Fibroblast of peridontal ligament (primary cell): ENCODE results near the gene SLC22A17.

Experiments
- DNase-seq: peaks from one replicate; pipeline ENCODE4 v3.0.0-alpha.2; 2010; ENCODE audit errors: extremely low read depth

Gene SLC22A17

DNA sequence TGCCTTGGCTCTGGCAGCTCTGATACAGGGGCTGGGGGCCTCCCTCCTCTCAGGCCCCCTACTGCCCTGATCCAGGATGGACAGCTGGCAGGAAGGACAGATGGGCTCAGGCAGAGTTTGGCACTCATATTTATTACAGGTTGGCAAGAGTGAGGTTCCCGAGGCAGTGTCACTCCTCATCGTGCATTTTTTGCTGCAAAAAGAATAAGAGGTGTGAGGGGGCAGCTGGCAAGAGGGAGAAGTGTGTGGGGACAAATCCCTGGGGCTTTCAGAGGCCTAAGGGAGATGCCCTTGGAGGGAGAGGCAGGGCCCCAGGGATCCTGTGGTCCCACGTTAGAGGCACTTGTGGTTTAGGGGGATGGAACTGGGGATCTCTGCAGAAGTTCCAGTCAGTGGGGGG lies 29.2 kb upstream of the SLC22A17 start:
- DNase-seq, result no peak

DNA sequence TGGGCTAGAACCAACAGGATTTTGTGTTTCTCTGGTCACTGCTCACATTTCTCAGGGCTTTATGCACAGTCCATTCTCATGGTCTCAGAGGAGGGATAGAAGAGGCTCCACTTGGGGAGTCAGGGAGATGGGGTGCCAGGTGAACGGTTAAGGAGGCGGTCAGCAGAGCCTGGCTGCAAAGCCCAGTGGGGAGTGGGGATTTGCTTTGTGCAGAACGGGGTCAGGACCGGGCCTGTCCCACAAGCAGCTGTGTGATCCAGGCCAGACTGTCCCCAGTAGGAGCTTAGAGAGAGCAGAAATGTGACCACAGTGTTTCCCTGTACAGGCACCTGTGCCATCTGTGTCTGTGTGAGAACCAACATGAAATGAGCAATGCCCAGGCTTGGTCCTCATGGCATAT lies 28.3 kb upstream of the SLC22A17 start:
- DNase-seq, result no peak

DNA sequence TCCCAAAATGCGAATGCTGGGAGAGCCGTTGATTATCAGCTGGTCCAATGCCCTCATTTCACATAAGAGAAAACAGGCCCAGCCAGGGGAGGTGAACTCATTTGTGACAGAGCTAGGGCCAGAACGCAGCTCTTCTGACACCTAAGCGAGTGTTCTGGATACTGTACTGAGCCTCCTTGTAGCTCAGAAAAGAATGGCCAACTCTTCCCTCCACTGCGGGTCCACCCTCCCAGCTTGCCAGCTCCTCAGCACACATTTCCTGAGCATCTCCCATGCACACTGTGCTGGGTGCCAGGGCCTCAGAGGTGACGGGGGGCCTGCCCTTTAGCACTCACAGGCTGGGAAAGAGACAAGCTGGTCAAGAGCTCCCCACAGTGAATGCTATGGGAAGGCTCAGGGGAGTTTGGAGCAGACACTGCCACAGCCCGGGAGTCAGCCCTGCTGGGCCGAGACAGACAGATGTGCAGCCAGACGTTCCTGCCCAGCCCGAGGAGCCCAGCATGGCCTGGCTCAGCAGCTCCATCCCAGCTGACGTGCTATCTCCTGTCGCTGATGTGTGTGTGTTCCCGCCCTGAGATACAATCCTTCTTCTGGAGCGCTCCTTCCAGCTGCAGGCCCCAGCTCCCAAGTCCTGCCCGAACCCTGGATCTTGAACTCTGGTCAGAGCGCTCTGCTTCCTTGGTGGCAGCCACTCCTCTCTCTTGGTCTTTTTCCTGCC lies 27.7 kb upstream of the SLC22A17 start:
- no peak for DNase-seq

DNA sequence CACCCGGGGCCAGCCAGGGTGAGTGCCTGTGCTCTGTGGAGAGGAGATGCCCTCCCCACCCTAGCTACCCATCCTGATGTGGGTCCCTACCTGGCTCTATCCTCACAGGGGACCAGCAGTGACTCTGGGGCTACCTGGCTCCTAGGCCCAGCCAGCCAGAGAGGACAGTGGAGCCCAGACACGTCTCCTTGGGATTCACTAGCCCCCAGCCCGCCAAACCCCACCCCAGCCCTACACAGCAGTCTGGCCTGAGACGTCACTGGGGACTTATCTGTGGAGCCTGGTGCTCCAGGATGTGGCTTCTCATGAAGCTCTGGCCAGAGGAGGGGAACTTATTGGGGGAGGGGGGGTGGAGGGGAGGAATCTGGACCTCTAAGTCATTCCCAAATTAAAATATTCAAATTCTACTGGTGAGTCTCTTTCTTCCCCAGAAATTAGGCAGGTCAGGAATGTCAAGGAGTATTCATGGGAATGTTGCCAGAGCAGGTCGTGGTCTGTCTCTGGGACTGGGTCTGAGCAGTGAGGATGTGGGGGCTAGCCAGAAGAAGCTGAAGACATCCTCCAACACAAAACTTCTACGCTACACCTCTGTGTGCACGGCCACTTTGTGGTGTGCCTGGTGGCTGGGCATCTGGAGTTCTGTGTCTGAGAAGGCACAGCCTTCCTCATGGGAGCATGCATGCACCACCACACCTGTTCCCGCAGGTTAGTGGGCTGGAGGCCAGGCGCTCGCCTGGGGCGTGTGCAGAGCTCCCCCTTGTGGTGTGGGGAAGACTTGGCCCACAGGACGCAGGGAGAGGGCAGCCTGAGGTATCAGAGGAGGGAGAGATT lies 26.9 kb upstream of the SLC22A17 start:
- peak; percentile 22 for DNase-seq

DNA sequence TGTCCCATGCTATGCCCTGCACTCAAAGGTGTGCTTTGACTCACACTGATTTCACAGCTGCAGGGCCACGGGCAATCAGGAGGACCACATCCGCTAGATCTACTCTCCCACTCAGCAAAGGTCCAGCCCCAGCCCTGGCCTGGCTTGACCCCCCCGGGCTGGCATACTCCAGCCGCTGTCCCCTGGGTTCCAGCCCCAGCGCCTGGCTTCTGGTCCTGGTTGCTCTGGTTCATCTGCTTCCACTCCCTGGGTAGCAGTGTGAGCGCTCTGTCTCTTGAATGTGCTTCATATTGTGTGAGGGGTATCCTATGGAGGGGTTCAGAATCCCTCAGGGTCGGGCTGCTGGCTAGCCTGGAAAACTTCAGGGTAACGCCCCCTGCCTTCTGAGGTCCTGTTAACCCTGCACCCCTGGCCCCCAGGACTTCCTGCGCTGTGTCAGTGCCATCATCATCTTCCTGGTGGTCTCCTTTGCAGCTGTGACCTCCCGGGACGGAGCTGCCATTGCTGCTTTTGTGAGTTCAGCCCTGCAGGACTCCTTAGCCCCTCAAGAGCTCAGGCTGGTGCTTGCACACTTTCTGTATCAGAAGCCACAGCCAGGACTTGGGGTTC lies 26.0 kb upstream of the SLC22A17 start:
- DNase-seq, result no peak

DNA sequence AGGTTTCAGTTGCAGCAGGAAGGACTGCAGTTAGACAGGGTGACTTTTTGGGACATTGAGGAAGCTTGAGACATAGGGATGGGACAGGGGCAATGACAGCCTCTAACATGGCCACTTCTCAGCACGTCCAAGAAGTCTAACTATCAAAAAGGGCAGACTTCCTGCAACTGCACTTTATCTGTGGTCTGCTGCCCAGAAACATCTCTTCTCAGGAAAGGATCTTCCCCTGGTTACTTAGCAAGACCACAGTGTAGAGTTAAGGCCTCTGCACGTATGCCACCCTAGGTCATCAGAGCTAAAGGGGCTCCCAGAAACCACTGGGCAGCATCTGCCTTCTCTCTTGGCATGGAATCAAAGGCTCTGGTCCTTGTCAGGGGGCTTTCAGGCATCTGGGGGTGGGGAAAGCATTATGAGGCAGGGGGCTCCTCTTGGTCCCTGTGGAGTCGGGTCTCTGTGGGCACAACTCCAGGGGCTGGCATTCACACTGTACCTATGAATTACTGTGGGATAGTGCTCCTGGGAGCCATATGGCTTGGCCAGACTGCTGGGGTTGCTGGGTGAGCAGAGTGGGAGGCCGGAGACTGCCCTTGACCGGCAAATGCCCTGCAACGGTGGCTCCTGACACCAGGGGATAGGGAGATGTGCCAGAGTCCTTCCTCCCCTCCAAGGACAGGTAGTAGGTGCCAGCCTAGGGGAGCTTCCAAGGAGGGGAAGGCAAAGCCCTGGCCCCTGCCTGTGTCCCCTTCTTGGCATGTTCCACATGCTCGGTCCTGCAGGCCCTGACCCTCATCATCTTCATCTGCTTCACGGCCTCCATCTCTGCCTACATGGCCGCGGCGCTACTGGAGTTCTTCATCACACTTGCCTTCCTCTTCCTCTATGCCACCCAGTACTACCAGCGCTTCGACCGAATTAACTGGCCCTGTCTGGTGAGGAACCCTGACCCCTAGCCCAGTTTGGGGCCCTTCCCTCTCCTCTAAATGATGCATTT lies 25.2 kb upstream of the SLC22A17 start:
- no peak for DNase-seq

DNA sequence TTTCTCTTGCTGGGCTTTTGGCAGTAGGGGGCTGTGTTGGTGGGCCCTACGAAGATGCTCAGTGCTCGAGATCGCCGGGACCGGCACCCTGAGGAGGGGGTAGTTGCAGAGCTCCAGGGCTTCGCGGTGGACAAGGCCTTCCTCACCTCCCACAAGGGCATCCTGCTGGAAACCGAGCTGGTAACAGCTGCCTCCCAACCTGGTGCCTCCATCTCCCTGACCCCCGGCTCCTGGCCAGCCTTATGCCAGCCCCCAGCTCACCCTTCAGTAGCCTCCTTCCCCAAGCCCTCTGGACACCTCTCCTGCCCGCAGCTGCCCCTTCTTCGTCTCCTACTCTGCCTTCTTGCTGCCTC lies 24.5 kb upstream of the SLC22A17 start:
- DNase-seq, result no peak

DNA sequence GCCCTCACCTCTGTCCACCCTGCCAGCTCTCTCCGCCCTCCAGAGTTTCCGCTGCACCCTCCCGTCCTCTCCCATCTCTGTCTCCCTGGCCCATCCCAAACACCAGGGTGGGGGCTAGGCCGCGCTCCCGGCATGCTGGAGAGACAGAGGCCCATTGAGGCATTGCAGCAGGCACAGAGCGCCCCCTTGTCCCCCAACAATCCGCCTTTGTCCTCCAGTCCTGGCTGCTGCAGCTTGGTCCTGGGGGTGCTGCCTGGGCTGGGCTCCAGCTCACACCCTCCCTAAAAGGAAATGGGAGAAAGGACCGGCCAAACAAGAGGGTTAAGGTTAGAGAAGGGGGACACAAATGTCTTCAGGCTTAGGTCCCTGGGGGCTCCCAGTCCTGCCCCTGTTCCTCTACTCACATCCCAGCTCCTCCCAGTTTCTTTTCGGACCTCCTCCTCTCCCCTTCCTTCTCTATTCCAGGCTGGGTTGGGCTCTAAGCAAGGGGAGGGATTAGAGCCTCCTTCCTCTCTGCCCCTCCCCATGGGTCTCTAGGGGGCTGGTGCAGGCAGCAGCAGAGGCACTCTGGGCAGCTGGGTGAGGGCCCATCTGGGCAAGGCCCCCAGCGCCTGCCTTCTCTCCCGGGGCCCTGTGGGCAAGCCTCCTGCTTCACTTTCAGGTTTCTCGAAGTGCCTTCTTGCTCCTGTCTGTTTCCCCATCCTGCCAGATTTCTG lies 24.0 kb upstream of the SLC22A17 start, which contains the start of gene CMTM5:
Gene CMTM5 (plus strand): TSS at position 565 of the 716 bp plus-strand sequence. CDS start 206 bp downstream, outside the sequence.
- DNase-seq, result no peak

DNA sequence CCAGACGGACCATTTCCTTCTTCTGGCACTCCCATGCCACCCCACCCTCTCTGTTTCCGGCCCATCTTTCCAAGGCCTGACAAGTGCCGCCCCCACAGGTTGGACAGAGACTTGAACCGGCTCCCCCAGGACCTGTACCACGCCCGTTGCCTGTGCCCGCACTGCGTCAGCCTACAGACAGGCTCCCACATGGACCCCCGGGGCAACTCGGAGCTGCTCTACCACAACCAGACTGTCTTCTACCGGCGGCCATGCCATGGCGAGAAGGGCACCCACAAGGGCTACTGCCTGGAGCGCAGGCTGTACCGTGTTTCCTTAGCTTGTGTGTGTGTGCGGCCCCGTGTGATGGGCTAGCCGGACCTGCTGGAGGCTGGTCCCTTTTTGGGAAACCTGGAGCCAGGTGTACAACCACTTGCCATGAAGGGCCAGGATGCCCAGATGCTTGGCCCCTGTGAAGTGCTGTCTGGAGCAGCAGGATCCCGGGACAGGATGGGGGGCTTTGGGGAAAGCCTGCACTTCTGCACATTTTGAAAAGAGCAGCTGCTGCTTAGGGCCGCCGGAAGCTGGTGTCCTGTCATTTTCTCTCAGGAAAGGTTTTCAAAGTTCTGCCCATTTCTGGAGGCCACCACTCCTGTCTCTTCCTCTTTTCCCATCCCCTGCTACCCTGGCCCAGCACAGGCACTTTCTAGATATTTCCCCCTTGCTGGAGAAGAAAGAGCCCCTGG lies 23.0 kb upstream of the SLC22A17 start:
- DNase-seq, result no peak

DNA sequence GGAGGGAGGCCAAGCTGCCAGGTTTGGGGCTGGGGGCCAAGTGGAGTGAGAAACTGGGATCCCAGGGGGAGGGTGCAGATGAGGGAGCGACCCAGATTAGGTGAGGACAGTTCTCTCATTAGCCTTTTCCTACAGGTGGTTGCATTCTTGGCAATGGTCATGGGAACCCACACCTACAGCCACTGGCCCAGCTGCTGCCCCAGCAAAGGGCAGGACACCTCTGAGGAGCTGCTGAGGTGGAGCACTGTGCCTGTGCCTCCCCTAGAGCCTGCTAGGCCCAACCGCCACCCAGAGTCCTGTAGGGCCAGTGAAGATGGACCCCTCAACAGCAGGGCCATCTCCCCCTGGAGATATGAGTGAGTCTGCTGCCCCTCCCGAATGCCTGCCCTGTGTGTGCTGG lies 20.4 kb upstream of the SLC22A17 start:
- no peak for DNase-seq

DNA sequence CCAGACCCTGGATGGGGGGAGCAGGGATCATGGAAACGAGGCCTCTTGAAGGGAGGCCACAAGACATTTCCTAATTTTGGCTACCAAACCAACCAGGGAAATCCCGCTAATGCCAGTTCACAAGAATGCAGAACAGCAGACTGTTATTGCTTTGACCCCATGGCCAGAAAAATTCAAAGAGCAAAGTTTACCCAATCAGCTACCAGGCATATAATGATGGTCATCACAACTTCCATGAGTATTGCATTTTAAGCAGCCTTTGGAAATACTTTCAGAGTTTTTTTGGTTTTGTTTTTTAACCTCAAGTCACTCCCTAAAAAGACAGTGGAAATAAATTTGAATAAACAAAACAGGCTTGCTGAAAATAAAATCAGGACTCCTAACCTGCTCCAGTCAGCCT lies 19.8 kb upstream of the SLC22A17 start, which contains the start of gene IL25:
Gene IL25 (plus strand): TSS at position 301 of the 400 bp plus-strand sequence.
- no peak for DNase-seq

DNA sequence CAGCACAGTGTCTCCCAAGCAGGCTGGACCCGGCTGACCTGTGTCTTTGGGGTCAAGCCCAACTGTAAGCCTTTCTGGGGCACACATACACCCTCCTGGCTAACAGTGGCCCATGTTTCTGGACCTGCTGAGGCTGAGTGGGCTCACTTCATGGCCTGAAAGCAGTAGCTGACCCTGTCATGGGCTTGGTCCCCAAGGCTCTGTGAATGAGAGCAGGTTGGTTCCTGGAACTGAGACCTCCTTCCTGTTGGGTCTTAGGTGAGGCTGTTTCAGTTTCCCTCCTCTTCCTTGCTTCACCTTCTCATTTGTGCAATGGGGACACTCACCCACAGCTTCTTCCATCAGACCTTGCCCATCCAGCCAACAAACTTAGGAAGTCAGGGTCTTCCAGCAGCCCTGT lies 19.2 kb upstream of the SLC22A17 start:
- DNase-seq, result no peak

DNA sequence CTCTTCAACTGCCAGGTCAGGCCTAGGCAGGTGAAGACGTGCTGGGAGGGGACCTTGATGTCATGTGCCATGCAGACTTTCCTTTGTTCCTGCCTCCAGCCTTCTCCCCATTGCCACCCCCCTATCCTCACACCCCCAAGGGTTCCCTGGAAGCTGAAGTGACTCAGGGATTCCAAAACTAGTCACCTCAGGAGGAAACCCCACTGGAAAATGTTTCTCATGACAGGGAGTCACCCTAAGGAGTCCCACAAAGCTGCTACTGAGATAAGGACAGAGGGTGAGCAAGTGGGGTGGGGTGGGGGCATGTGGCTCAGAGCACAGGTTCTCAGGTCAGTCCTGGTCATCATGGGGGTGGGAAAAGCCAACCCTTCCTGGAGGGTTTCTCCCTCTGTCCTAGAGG lies 17.5 kb upstream of the SLC22A17 start:
- no peak for DNase-seq

DNA sequence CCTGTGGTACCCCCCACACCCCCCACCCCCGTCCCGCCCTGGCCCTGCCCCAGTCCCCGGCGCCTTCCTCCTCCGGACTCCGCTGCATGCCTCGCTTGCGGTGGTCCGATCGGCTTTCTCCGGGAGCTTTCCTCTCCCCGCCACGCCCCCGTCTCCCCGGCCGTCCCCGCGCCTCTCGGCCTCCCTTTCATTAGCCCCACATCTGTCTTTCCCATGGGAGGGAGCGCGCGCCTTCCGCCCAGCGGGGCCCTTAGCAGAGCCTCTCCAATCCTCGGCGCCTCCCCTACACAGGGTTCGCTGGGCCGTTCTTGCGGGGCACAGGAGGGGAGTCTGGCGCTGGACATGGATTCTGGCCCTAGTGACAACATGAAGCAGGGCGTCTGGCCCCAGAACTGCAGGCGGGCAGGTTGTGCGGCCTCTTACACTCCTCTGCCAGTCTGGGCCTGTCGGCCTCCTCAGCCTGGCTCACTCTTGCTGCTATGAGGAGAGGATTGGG lies 13.8 kb upstream of the SLC22A17 start:
- peak; percentile 34 for DNase-seq

DNA sequence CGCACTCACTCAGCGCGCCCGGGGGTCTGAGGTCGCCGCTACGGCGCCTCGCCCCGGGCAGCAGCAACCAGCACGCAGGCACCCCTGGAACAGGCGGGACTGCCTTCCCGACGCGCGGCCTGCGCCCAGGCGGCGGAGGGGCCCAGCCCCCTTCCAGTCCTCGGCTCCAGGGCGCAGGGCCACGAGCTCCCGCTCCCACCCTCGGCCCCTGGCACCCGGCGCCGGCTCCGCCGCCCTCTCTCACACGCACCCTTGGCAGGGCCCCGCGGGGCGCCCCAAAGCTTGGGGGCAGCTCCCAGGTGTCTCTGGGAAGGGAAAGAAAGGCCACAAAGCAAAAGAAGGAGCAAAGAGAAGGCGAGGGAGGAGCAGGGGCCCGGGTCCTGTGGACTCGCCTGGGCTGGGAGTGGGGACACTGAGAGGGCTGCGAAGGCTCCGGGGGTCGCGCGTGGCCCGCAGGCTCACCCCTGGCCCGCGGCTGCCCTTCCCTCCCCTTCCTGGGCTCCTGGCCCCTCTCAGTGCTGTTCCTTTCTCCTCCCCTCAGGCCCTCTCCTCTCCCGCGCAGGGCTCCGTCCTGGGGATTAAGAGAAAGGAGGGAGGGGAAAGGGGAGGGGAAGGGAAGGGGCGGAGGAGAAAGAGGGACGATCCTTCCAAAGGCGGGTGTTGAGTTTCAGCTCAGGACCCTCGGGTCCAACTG lies 13.2 kb upstream of the SLC22A17 start:
- DNase-seq, result peak; percentile 43

DNA sequence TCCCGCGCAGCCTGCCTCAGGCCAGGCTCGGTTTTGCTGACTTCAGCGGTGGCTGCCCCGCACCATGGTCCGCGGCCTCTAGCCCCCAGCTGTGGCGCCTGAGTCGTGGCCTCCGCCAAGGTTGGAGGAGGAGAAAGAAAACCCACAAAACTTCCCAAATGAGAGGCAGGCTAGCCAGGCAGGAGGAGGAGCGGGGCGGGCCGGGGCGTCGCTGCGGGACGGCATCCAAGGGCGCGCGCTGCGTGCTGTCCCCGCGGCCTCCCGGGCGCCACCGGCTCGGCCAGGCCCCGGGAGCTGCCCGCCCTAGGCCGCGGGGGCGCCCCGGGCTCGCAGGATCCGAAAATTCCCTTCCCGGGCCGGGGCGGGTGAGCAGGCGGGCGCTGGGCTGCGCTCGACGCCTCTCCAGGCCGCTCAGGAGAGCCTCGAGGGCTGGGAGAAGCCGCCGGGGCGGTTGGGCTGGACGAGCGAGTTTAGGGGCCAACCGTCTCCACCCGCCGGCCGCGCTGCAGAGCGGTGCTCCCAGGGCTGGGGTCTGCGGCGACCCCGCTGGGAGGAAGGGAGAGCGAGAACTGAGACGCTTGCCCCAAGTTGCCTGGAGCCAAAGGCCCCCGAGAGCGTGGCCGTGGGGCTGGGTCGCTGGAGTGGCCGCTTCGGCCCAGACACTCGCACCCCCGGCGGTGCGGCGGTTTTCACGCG lies 12.5 kb upstream of the SLC22A17 start, which contains the start of gene EFS:
Gene EFS (minus strand): TSS at position 137 of the 696 bp plus-strand sequence. CDS start 147 bp downstream, outside the sequence.
- peak; percentile 34 for DNase-seq

DNA sequence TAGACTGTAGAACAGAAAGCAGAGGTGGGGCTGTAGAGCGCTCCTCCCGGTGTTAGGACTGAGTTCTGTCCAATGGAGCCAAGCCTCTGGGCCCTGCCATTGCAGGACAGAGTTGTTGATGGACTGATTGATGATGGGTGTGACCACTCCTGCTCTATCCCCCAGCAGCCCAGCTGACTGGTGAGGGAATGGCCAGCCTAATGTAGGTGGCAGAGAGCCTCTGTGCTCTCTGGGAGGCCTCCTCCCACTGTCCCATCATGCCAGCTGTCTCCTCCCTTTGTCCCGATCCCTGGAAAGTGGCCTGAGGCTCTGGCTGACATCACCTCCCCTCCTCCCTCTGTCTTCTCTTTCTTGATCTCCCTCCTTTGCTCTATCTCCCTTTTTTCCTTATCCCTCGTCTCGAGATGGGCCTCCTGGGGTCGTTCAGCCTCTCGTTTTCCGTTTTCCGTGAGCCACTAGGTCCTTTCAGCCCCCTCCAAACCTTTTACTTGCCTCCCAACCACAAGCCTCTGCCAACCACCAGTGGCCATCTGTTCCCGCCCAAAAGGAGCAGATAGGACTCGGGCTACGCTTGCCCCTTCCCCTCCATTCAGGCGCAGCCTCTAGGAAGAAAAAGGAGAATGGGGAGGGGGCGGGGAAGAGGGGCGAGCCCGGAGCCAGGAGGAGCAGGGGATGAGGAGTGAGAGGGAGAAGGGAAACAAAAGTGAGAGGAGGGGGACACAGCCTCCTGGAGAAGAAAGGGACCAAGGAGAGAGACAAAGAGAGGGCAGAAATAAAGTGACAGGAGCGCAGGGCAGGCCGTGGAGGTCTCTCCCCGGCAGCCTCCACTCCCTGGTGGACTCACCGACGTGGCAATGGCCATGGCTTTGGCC lies 11.7 kb upstream of the SLC22A17 start:
- peak; percentile 40 for DNase-seq

DNA sequence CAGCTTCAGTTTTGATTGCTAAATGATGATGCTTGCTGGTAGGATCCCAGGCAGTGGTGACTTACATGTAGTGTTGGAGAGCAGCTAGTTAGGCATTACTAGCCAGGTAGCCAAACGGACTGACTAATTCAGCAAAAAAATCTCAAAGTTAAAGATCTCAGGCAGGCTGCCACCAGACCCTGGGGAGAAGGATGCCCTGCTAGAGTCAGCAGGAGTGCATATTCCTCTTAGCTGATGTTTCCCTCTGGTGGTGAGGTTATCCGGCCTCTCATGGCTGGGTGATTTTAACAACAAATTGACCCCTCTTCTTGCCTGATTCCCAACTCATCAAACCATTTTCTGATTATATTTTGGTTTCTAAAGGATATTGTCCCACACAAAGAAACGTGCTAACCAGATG lies 9.5 kb upstream of the SLC22A17 start:
- DNase-seq, result peak; percentile 44
